ENCODE measurements around the gene PIK3R5. TPM values are rescaled to one million over a fixed set of nuclear protein-coding genes. Genes with fewer than 3 reads are reported as not detected.

The PIK3R5 gene
- total RNA-seq, 1 experiment from 2014 or later = not detected

- H3K27me3 Mint-ChIP-seq (ENCODE audit: unreplicated experiment) = peaks cover 48% of the 10 kb centered on the region
- H3K4me3 Mint-ChIP-seq (ENCODE audit: low read depth, unreplicated experiment) = no peak overlapping the region
- no peaks in the 10 kb centered on the region for H3K4me1 Mint-ChIP-seq (ENCODE audit: low read depth, unreplicated experiment)
- intact Hi-C loops (cut with micrococcal nuclease; ENCODE audit: unreplicated experiment) = no loop called here
- H3K27ac Mint-ChIP-seq (ENCODE audit: unreplicated experiment) = no peak overlapping the region
- no peak for DNase-seq
- H3K36me3 Mint-ChIP-seq (ENCODE audit: insufficient read depth, unreplicated experiment) = no peaks in the 10 kb centered on the region
- no peak for TF ChIP-seq CTCF (IDR thresholded peaks at IDR 0.05; ENCODE audit: unreplicated experiment)
- no peaks in the 10 kb centered on the region for H3K9me3 Mint-ChIP-seq (ENCODE audit: low read depth, unreplicated experiment)
- BruUV-seq (replicated peaks) = no TSS peak
- CTCF ChIA-PET = no interaction called here
Measured at GRCh38 chr17:8914554-8914953, 51.0 kb downstream of the PIK3R5 start.

GRCh38 chr17:8913879-8914278 is 51.6 kb downstream of the PIK3R5 start:
- CTCF ChIA-PET = no interaction called here
- no peak for DNase-seq
- intact Hi-C loops (cut with micrococcal nuclease; ENCODE audit: unreplicated experiment) = no loop called here
- no TSS peak for BruUV-seq (replicated peaks)
- TF ChIP-seq CTCF (IDR thresholded peaks at IDR 0.05; ENCODE audit: unreplicated experiment) = no peak
- Mint-ChIP-seq H3K4me1 (ENCODE audit: low read depth, unreplicated experiment) (no peaks in the 10 kb centered on the region), H3K36me3 (ENCODE audit: insufficient read depth, unreplicated experiment) (no peaks in the 10 kb centered on the region), H3K4me3 (ENCODE audit: low read depth, unreplicated experiment) (no peak overlapping the region), H3K27me3 (ENCODE audit: unreplicated experiment) (peaks cover 54% of the 10 kb centered on the region), H3K9me3 (ENCODE audit: low read depth, unreplicated experiment) (no peaks in the 10 kb centered on the region), H3K27ac (ENCODE audit: unreplicated experiment) (no peak overlapping the region)

- Mint-ChIP-seq H3K9me3 (ENCODE audit: low read depth, unreplicated experiment) (no peaks in the 10 kb centered on the region), H3K27me3 (ENCODE audit: unreplicated experiment) (peaks cover 62% of the 10 kb centered on the region), H3K4me3 (ENCODE audit: low read depth, unreplicated experiment) (no peak overlapping the region), H3K4me1 (ENCODE audit: low read depth, unreplicated experiment) (no peaks in the 10 kb centered on the region), H3K27ac (ENCODE audit: unreplicated experiment) (no peak overlapping the region), H3K36me3 (ENCODE audit: insufficient read depth, unreplicated experiment) (no peaks in the 10 kb centered on the region)
- no TSS peak for BruUV-seq (replicated peaks)
- no peak for DNase-seq
- no peak for TF ChIP-seq CTCF (IDR thresholded peaks at IDR 0.05; ENCODE audit: unreplicated experiment)
- intact Hi-C loops (cut with micrococcal nuclease; ENCODE audit: unreplicated experiment) = no loop called here
- CTCF ChIA-PET = no interaction called here
Measured at GRCh38 chr17:8913091-8913490, 52.4 kb downstream of the PIK3R5 start.

GRCh38 chr17:8912084-8912981 is 53.2 kb downstream of the PIK3R5 start:
- CTCF ChIA-PET = no interaction called here
- no peak overlapping the region for H3K27ac Mint-ChIP-seq (ENCODE audit: unreplicated experiment)
- H3K36me3 Mint-ChIP-seq (ENCODE audit: insufficient read depth, unreplicated experiment) = no peaks in the 10 kb centered on the region
- intact Hi-C loops (cut with micrococcal nuclease; ENCODE audit: unreplicated experiment) = no loop called here
- no peak overlapping the region for H3K4me3 Mint-ChIP-seq (ENCODE audit: low read depth, unreplicated experiment)
- DNase-seq = no peak
- peaks cover 65% of the 10 kb centered on the region for H3K27me3 Mint-ChIP-seq (ENCODE audit: unreplicated experiment)
- H3K9me3 Mint-ChIP-seq (ENCODE audit: low read depth, unreplicated experiment) = no peaks in the 10 kb centered on the region
- no peaks in the 10 kb centered on the region for H3K4me1 Mint-ChIP-seq (ENCODE audit: low read depth, unreplicated experiment)
- BruUV-seq (replicated peaks) = no TSS peak
- no peak for TF ChIP-seq CTCF (IDR thresholded peaks at IDR 0.05; ENCODE audit: unreplicated experiment)

Measured in Calu3 (cell line).